A673 (cell line): ENCODE data around the gene CDK11B. TPM values are rescaled to one million over a fixed set of nuclear protein-coding genes. Genes with fewer than 3 reads are reported as not detected.

Source experiments
- BruUV-seq: library from RNA; stranded (reverse); fragments of 400-500 nt; replicated peaks from 2 replicates; lab custom pipeline; 2021; lab: Mats Ljungman, UMichigan
- CTCF ChIA-PET: fragments of 300-600 bp; sonication (Branson Sonifier 250); formaldehyde crosslinking; loops from one replicate; lab custom pipeline; 2022; ENCODE audit warnings: antibody characterized with exemption; lab: Charles Lee
- POLR2A ChIA-PET: fragments of 300-600 bp; sonication (Branson Sonifier 250); formaldehyde crosslinking; loops from one replicate; lab custom pipeline; 2022; ENCODE audit warnings: antibody characterized with exemption; ENCODE audit not compliant: low non-redundant PET; lab: Charles Lee
- DNase-seq: peaks from one replicate; pipeline ENCODE4 v3.0.0-alpha.2; 2015; ENCODE audit warnings: low spot score
- H3K27ac ChIP-seq: fragments of 200-600 bp; sonication (generic); 2 replicates; pipeline ENCODE4 v1.5.1; 2016; ENCODE audit warnings: mixed run types, low read depth, mild to moderate bottlenecking, mixed read lengths, antibody characterized with exemption, low read length; ENCODE audit not compliant: poor library complexity, severe bottlenecking
- H3K27me3 ChIP-seq: fragments of 200-600 bp; sonication (generic); replicated peaks from 2 replicates; pipeline ENCODE4 v1.6.1; 2017; ENCODE audit warnings: mixed run types, low read depth, mild to moderate bottlenecking, mixed read lengths, antibody characterized with exemption, low read length; ENCODE audit not compliant: insufficient read depth, poor library complexity
- H3K36me3 ChIP-seq: fragments of 200-600 bp; sonication (generic); 2 replicates; pipeline ENCODE4 v1.6.1; 2016; ENCODE audit warnings: mixed run types, mild to moderate bottlenecking, mixed read lengths, antibody characterized with exemption, low read length; ENCODE audit not compliant: insufficient read depth, poor library complexity, severe bottlenecking
- H3K4me1 ChIP-seq: fragments of 200-600 bp; sonication (generic); 2 replicates; pipeline ENCODE4 v1.6.1; 2017; ENCODE audit warnings: mixed run types, mild to moderate bottlenecking, mixed read lengths, antibody characterized with exemption, low read length; ENCODE audit not compliant: insufficient read depth, poor library complexity, severe bottlenecking
- H3K4me3 ChIP-seq: fragments of 200-600 bp; sonication (generic); 2 replicates; pipeline ENCODE4 v1.5.1; 2016; ENCODE audit warnings: low read depth, mixed run types, mild to moderate bottlenecking, mixed read lengths, low read length; ENCODE audit not compliant: poor library complexity, severe bottlenecking
- H3K9me3 ChIP-seq: fragments of 200-600 bp; sonication (generic); 2 replicates; pipeline ENCODE4 v1.6.1; 2016; ENCODE audit warnings: mixed run types, low read depth, mild to moderate bottlenecking, mixed read lengths, antibody characterized with exemption, low read length; ENCODE audit not compliant: poor library complexity, severe bottlenecking
- CTCF ChIP-seq: fragments of 300-800, 200-600 bp; sonication (generic); conservative IDR thresholded peaks from 2 replicates; pipeline ENCODE4 v1.5.1; 2017; ENCODE audit warnings: low read depth, mild to moderate bottlenecking, antibody characterized with exemption, low read length, moderate library complexity, mixed read lengths
- EZH2 ChIP-seq: fragments of 200-600 bp; sonication (generic); IDR thresholded peaks from 2 replicates; pipeline ENCODE4 v1.6.1; 2017; ENCODE audit warnings: borderline replicate concordance, low read depth, mild to moderate bottlenecking, mixed read lengths, antibody characterized with exemption, low read length; ENCODE audit not compliant: poor library complexity, severe bottlenecking
- intact Hi-C: fragments of 100-400 bp; cut with micrococcal nuclease; formaldehyde crosslinking; loops from one replicate; pipeline ENCODE4 v1.10.0; 2022; ENCODE audit not compliant: unreplicated experiment
- total RNA-seq: library from RNA; stranded (reverse); gene quantifications from 2 replicates; pipeline ENCODE4 v1.2.3, GENCODE V29; 2021

Gene CDK11B
- total RNA-seq, 1 experiment from 2014 or later, result 38.1 TPM

GRCh38 chr1:1613509-1614082, 45.2 kb downstream of the CDK11B start:
- POLR2A ChIA-PET, result no interaction called here
- no peaks in the 10 kb centered on the region for H3K36me3 ChIP-seq
- no peaks in the 10 kb centered on the region for H3K9me3 ChIP-seq
- no peak for DNase-seq
- BruUV-seq, result no TSS peak
- intact Hi-C loops, result no loop called here
- no peaks in the 10 kb centered on the region for H3K27me3 ChIP-seq
- H3K4me3 ChIP-seq, result peak overlapping the region; percentile 90
- CTCF ChIA-PET, result no interaction called here
- no peak overlapping the region for H3K27ac ChIP-seq
- H3K4me1 ChIP-seq, result peaks cover 7% of the 10 kb centered on the region
- no peak for TF ChIP-seq EZH2
- TF ChIP-seq CTCF, result no peak

GRCh38 chr1:1612104-1612400, 46.8 kb downstream of the CDK11B start:
- TF ChIP-seq EZH2 (no peak), CTCF (no peak)
- BruUV-seq, result no TSS peak
- Histone ChIP-seq H3K27me3 (no peaks in the 10 kb centered on the region), H3K4me1 (peaks cover 7% of the 10 kb centered on the region), H3K27ac (no peak overlapping the region), H3K36me3 (no peaks in the 10 kb centered on the region), H3K9me3 (no peaks in the 10 kb centered on the region), H3K4me3 (no peak overlapping the region)
- intact Hi-C loops, result no loop called here
- DNase-seq, result no peak
- ChIA-PET CTCF (no interaction called here), POLR2A (no interaction called here)

- Histone ChIP-seq H3K27ac (no peak overlapping the region), H3K9me3 (no peaks in the 10 kb centered on the region), H3K4me1 (peaks cover 7% of the 10 kb centered on the region), H3K4me3 (no peak overlapping the region), H3K36me3 (no peaks in the 10 kb centered on the region), H3K27me3 (no peaks in the 10 kb centered on the region)
- no peak for DNase-seq
- BruUV-seq, result no TSS peak
- ChIA-PET CTCF (no interaction called here), POLR2A (no interaction called here)
- no peak for TF ChIP-seq EZH2
- TF ChIP-seq CTCF, result no peak
- intact Hi-C loops, result no loop called here
These were observed 48.0 kb downstream of the CDK11B start for GRCh38 chr1:1610796-1611195.
